SK-N-SH (cell line): Measurements from ENCODE around the gene LRMDA.

Experiments
- CTCF ChIP-seq: fragments of 200-600 bp; sonication (generic); IDR thresholded peaks from 2 replicates; pipeline ENCODE4 v1.6.1; 2017; ENCODE audit warnings: antibody characterized with exemption, mild to moderate bottlenecking, moderate library complexity
- EP300 ChIP-seq, 2 experiments: IDR thresholded peaks; 2 replicates each; pipeline versions ENCODE4 v1.4.0 to v1.6.1; 2012; ENCODE audit warnings: borderline replicate concordance in 1 of 2, low read depth in 1 of 2, low read length in 1 of 2
- EZH2phosphoT487 ChIP-seq: fragments of 200-600 bp; sonication (generic); IDR thresholded peaks from 2 replicates; pipeline ENCODE4 v1.6.1; 2017; ENCODE audit warnings: low read depth, mixed run types, mild to moderate bottlenecking, antibody characterized with exemption, moderate library complexity, borderline replicate concordance
- GATA2 ChIP-seq: sonication (generic); formaldehyde crosslinking; IDR thresholded peaks from 2 replicates; pipeline ENCODE4 v1.5.0; 2020; ENCODE audit warnings: mild to moderate bottlenecking, missing genetic modification reagents
- REST ChIP-seq: IDR thresholded peaks from 2 replicates; pipeline ENCODE4 v1.6.1; 2012; ENCODE audit warnings: mild to moderate bottlenecking, low read depth, low read length, moderate library complexity
- SIN3A ChIP-seq: IDR thresholded peaks from 2 replicates; pipeline ENCODE4 v1.6.1; 2012; ENCODE audit warnings: low read depth, mild to moderate bottlenecking, low read length, moderate library complexity, borderline replicate concordance
- TAF1 ChIP-seq: IDR thresholded peaks from 2 replicates; pipeline ENCODE4 v1.6.1; 2012; ENCODE audit warnings: low read depth, mild to moderate bottlenecking, low read length, moderate library complexity, borderline replicate concordance
- YY1 ChIP-seq: IDR thresholded peaks from 2 replicates; pipeline ENCODE4 v1.4.0; 2012; ENCODE audit warnings: low read depth, mild to moderate bottlenecking
- ZBTB33 ChIP-seq: IDR thresholded peaks from 2 replicates; pipeline ENCODE4 v1.4.0; 2012; ENCODE audit warnings: low read depth, borderline replicate concordance

- TF ChIP-seq YY1 (no peak), CTCF (no peak), GATA2 (no peak), REST (no peak), EP300 (IDR thresholded peaks at IDR 0.05; ENCODE audit: borderline replicate concordance in 1 of 2, low read depth in 1 of 2, low read length in 1 of 2) (no peak), SIN3A (no peak), TAF1 (no peak), EZH2phosphoT487 (no peak), ZBTB33 (no peak)
Observed at GRCh38 chr10:75616874-75617478, 185.6 kb downstream of the LRMDA start.
